ENCODE data around the gene CLK2. TPM values are rescaled to one million over a fixed set of nuclear protein-coding genes. Genes with fewer than 3 reads are reported as not detected.

Gene CLK2
- total and polyA plus RNA-seq, 9 of the 15 experiments (the other 6 are each of a cell fraction or from before 2014, with no cell fraction given), result 13.5 to 81.4 (median 39.6) TPM

DNA sequence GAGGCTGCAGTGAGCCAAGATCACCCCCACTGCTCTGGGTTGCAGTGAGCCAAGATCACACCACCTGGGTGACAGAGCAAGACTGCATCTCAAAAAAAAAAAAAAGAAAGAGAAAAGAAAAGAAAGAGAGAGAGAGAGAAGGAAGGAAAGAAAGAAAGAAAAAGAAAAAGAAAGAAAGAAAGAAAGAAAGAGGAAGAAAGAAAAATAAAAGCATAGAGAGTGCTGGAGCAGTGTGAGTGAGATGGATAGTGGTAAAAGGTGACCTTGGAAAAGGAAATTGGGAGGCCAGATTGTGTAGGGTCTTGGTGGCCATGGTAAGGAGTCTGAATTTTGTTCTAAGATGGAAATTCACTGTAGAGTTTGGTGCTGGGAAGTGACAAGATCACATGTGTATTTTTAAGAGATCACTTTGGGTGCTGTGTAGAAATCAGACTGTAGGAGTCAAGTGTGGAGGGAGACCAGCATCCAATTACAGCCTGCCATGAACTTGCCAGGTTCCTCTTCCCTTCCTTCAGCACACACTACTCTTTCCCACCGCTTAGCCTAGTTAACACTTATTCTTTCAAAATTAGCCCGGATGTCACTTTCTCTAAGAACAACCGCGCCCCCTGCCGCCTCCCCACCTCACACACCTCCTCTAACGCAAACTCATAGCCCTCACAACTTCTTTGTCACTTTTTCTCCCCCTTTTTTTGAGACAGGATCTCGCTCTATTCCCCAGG, 47.0 kb downstream of the CLK2 start (continued):
- TF ChIP-seq, protein P1, sequence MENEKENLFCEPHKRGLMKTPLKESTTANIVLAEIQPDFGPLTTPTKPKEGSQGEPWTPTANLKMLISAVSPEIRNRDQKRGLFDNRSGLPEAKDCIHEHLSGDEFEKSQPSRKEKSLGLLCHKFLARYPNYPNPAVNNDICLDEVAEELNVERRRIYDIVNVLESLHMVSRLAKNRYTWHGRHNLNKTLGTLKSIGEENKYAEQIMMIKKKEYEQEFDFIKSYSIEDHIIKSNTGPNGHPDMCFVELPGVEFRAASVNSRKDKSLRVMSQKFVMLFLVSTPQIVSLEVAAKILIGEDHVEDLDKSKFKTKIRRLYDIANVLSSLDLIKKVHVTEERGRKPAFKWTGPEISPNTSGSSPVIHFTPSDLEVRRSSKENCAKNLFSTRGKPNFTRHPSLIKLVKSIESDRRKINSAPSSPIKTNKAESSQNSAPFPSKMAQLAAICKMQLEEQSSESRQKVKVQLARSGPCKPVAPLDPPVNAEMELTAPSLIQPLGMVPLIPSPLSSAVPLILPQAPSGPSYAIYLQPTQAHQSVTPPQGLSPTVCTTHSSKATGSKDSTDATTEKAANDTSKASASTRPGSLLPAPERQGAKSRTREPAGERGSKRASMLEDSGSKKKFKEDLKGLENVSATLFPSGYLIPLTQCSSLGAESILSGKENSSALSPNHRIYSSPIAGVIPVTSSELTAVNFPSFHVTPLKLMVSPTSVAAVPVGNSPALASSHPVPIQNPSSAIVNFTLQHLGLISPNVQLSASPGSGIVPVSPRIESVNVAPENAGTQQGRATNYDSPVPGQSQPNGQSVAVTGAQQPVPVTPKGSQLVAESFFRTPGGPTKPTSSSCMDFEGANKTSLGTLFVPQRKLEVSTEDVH (IDR thresholded peaks at IDR 0.05; ENCODE audit: low read depth, partially characterized antibody), result no peak
- TF ChIP-seq EP300 (IDR thresholded peaks at IDR 0.05; ENCODE audit: low read length) (no peak), BDP1 (IDR thresholded peaks at IDR 0.05; ENCODE audit: insufficient read depth, insufficient read length) (no peak), ZNF384 (IDR thresholded peaks at IDR 0.05; ENCODE audit: low read depth, low read length) (0 out of 2 replicates have a peak, but pooled peaks have one; percentile 20), ZBTB17 (CRISPR knock-in tag; IDR thresholded peaks at IDR 0.05) (no peak), MECOM (CRISPR knock-in tag; IDR thresholded peaks at IDR 0.05) (no peak), ZC3H8 (IDR thresholded peaks at IDR 0.05) (no peak), PTTG1 (tag; IDR thresholded peaks at IDR 0.05; ENCODE audit: low read depth) (no peak; the same call in 1 of the 2 replicates), SRSF1 (IDR thresholded peaks at IDR 0.05; ENCODE audit: low read depth, low read length) (no peak), MAFG (tag; conservative IDR thresholded peaks at IDR 0.05) (no peak), NUFIP1 (IDR thresholded peaks at IDR 0.05; ENCODE audit: partially characterized antibody) (no peak), ZNF551 (CRISPR knock-in tag; IDR thresholded peaks at IDR 0.05) (no peak), KLF13 (tag; IDR thresholded peaks at IDR 0.05; ENCODE audit: borderline replicate concordance, low read depth) (no peak), TAF7 (tag; IDR thresholded peaks at IDR 0.05) (no peak), ESRRA (IDR thresholded peaks at IDR 0.05; ENCODE audit: borderline replicate concordance, low read depth) (peak; percentile 87), ZNF253 (CRISPR knock-in tag; conservative IDR thresholded peaks at IDR 0.05) (no peak), HMG20A (CRISPR knock-in tag; conservative IDR thresholded peaks at IDR 0.05) (no peak), SIX5 (IDR thresholded peaks at IDR 0.05; ENCODE audit: borderline replicate concordance in 1 of 2, insufficient read depth in 1 of 2, low read depth in 1 of 2, low read length in 2 of 2) (no peak), ZNF583 (CRISPR knock-in tag; IDR thresholded peaks at IDR 0.05) (no peak), ZNF3 (CRISPR knock-in tag; IDR thresholded peaks at IDR 0.05) (no peak), ZNF282 (CRISPR knock-in tag; IDR thresholded peaks at IDR 0.05) (no peak)
- TF ChIP-seq, protein P2, sequence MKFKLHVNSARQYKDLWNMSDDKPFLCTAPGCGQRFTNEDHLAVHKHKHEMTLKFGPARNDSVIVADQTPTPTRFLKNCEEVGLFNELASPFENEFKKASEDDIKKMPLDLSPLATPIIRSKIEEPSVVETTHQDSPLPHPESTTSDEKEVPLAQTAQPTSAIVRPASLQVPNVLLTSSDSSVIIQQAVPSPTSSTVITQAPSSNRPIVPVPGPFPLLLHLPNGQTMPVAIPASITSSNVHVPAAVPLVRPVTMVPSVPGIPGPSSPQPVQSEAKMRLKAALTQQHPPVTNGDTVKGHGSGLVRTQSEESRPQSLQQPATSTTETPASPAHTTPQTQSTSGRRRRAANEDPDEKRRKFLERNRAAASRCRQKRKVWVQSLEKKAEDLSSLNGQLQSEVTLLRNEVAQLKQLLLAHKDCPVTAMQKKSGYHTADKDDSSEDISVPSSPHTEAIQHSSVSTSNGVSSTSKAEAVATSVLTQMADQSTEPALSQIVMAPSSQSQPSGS (CRISPR knock-in tag; IDR thresholded peaks at IDR 0.05), result no peak
- TF ChIP-seq, protein P3, sequence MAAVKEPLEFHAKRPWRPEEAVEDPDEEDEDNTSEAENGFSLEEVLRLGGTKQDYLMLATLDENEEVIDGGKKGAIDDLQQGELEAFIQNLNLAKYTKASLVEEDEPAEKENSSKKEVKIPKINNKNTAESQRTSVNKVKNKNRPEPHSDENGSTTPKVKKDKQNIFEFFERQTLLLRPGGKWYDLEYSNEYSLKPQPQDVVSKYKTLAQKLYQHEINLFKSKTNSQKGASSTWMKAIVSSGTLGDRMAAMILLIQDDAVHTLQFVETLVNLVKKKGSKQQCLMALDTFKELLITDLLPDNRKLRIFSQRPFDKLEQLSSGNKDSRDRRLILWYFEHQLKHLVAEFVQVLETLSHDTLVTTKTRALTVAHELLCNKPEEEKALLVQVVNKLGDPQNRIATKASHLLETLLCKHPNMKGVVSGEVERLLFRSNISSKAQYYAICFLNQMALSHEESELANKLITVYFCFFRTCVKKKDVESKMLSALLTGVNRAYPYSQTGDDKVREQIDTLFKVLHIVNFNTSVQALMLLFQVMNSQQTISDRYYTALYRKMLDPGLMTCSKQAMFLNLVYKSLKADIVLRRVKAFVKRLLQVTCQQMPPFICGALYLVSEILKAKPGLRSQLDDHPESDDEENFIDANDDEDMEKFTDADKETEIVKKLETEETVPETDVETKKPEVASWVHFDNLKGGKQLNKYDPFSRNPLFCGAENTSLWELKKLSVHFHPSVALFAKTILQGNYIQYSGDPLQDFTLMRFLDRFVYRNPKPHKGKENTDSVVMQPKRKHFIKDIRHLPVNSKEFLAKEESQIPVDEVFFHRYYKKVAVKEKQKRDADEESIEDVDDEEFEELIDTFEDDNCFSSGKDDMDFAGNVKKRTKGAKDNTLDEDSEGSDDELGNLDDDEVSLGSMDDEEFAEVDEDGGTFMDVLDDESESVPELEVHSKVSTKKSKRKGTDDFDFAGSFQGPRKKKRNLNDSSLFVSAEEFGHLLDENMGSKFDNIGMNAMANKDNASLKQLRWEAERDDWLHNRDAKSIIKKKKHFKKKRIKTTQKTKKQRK (IDR thresholded peaks at IDR 0.05; ENCODE audit: borderline replicate concordance, low read depth, low read length), result no peak
